ENCODE measurements around the gene PSMD8.

DNA sequence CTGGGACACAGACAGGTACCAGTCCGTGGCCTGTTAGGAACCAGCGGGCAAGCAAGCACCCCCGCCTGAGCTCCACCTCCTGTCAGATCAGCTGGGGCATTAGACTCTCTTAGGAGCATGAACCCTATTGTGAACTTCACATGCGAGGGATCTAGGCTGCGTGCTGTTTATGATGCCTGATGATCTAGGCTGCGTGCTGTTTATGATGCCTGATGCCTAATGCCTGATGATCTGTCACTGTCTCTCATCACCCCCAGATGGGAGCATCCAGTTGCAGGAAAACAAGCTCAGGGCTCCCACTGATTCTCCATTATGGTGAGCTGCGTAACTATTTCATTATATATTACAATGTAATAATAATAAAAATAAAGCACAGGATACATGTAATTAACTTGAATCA, 48.1 kb downstream of the PSMD8 start:
- TF ChIP-seq POLR2AphosphoS5 (IDR thresholded peaks at IDR 0.05) (no peak), EP300 (IDR thresholded peaks at IDR 0.05) (no peak)
- TF ChIP-seq, protein P1, sequence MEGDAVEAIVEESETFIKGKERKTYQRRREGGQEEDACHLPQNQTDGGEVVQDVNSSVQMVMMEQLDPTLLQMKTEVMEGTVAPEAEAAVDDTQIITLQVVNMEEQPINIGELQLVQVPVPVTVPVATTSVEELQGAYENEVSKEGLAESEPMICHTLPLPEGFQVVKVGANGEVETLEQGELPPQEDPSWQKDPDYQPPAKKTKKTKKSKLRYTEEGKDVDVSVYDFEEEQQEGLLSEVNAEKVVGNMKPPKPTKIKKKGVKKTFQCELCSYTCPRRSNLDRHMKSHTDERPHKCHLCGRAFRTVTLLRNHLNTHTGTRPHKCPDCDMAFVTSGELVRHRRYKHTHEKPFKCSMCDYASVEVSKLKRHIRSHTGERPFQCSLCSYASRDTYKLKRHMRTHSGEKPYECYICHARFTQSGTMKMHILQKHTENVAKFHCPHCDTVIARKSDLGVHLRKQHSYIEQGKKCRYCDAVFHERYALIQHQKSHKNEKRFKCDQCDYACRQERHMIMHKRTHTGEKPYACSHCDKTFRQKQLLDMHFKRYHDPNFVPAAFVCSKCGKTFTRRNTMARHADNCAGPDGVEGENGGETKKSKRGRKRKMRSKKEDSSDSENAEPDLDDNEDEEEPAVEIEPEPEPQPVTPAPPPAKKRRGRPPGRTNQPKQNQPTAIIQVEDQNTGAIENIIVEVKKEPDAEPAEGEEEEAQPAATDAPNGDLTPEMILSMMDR (IDR thresholded peaks at IDR 0.05) = no peak
